Activated CD4-positive, CD25-positive, alpha-beta regulatory T cell treated with anti-CD3 and anti-CD28 coated beads, Interleukin-2, amount 50 U/mL, for 24 hours (primary cell): ENCODE data around the gene SLC39A11.
"Not testable (repeated sequence)": the region's sequence is repeated elsewhere in the genome, so short reads cannot be mapped to it uniquely, and the experiment has no call there.

Experiments
- ATAC-seq, 2 donors: fragments of 150-1000 bp; cut with Tn5 transposase; one replicate each; pipeline ENCODE4 v1.10.0; 2021; ENCODE audit warnings: mild to moderate bottlenecking in 1 of 2, moderate library complexity in 1 of 2

Gene SLC39A11

DNA sequence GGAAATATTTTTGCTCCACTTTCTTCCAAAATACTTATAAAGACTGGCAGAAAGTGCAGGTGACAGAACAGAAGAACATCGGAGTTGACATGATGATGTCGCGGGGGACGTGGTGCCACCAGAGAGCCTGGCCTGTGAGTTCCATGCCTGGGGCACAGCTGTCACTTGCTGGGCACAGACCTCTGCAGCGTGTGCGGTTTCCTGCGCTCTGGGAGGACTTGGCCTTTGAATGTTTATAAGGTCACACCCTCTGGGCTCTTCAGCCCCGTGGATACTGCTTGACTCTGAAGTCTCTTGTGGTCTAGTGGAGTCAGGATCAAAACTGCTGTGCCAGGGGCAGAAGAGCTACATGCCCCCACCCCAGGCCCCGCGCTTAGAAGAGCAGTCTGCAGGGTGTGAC lies 357.9 kb downstream of the SLC39A11 start:
- no peak for ATAC-seq

DNA sequence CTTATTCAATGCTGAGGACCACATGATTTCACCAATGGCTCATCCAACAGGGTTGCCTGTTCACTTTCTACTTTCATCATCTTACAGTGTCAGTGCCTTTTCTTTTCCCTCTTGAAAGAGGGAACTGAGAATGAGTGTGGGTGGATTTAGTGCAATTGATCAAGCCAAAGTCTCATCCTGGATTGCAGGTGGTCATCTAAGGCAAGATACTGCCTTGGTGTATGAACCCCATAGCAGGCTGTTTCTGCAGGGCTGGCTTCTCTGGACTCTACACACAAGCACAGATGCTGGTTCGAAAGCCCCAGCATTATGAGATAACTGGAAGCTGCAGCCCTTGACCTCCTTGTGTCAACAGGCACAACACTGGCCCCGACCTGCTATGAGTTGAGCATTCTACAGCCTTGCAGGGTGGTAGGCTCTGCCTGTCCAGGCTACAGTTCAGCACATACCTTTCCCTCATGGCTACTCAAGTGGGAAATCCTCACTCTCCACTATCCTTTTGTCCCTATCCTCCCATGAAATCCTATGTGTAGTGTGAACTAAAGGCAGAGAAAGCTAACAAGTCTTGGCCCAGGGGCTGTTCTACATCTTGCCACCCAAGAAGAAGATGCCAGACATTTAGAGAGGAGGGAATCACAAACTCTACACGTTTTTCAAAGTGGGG lies 358.7 kb downstream of the SLC39A11 start:
- no peak for ATAC-seq

DNA sequence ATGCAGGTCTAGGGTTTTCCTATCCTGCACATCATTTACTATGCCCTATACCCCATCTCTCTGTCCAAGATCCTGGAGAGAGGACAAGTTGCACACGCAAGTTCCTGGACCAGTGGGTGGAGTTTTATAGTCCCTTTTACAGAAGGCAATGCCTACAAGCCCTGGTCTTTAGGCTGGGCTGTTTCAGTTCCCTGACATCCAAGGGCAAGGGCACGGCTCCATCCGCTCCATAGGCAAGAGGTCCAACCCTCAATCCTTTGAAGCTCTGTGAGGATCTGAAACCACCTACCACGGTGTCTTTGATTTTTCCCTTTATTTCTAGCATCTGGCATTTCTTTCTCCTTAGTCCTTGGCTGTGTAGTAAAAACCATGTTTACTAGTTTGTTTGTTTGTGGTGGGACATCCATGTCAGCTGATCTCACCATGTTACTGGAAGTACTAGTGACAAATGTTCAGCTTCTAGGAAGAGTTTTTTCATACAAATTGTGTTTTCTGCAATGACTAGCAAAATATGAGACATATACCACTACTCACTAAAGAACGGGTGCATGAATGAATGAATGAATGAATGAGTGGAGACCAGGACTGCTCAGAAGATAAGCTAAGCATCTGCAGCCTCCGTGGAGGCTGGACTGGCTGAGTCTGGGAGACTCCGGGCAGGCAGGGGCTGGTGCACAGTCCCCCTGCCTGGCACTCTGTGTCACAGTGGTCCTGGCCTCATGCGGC lies 359.4 kb downstream of the SLC39A11 start:
- ATAC-seq: no peak

DNA sequence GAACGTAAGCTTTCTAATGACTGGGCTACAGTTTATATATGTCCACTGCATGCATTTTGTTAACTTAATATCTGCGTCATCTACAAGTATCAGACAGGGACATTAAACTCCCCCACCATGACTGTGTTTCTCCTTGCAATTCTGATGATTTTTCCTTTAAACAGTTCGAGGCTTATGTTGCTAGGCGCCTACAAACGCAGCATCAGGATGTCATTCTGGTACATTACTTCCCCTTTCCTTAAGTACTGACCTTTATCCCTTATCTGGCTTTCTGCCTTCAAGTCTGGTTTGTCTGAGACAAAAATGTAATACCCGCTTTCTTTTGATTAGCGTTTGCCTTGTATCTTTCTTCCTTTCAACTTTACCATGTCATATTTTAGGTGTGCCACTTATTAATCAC lies 362.4 kb downstream of the SLC39A11 start:
- no peak for ATAC-seq

DNA sequence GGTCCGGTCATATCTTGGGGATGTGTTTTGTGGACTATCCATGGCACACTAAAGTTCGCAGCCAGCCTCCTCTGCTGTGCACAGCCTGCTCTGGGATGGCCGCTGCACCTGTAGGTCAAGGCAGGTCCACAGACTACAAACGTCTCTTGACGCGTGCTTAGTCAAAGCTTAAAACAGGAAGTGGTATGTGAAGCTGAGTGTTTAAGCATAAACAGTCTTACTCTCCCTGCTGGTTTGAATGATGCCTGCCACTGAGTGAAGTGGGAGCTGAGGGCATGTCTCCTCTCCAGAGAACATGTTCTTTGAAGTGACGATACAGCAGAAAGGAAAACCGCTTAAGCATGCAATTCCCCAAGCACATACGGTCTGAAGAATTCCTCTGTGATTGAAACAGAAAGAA lies 365.6 kb downstream of the SLC39A11 start:
- peak; percentile 84 to 93 for ATAC-seq

DNA sequence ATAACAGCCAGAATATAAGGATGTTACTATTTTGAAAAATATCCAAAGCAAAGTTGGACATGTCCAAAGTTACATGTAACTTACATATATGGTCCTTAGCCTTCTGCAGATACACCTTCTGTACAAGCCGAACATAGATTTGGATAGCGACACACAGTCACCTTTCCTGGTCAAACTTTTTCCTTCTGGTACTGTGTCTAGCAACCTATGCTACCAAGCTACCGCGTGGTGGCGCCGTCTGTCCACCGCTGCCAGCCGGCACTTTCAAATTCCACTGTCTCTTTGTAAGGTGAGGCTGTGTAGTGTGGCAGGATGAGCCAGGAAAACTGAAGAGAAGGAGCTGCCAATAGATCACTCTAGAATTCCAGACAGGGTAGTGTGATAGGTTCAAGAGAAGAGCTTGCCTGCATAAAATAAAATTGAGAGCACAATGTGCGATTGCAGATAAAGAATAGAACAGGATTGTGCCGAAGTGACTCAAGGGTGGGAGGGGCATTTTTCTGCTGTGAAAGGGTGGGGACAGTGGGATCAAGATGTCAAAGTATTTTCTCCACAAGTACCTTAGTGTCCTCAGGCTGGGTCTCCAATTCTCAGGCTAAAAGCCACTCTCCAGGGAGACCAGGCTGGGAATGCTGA lies 366.9 kb downstream of the SLC39A11 start:
- peak; percentile 35 to 40 for ATAC-seq

DNA sequence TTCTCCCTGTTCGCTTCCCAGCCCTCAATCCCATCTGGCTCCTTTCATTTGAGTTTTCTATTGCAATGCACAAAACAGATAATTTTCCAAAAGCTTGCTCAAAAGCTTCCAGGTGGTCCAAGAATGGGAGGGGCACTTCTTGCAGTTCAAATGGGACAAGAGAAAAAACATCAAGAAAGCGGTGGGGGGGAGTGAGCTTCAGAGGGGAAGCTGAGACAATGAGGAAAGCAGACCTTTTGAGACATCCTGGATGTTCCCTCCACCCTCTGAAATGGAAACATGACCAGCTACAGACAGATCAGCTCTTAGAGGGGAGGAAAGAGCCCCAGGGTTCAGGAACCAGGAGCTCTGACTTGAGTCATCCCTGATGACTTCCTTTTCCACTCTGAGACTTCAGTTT lies 368.2 kb downstream of the SLC39A11 start:
- no peak for ATAC-seq

DNA sequence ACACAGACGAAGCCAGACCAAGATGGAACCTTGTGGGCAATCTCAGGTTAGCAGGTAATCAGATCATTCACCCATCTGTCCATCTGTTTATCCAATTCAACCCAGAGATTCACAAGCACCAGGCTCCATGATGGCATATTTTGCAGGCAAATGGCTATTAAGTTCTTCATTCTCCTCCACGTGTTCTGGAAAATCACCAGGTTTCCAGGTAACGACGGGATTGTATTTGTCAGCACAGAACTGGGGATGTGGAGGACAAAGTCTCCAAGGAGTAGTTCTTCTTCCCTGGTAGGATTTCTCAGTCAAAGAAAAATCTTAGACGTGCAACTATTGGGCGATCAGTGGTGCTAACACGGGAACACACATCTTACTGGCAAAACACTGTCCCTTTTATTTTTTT lies 368.8 kb downstream of the SLC39A11 start:
- no peak for ATAC-seq

DNA sequence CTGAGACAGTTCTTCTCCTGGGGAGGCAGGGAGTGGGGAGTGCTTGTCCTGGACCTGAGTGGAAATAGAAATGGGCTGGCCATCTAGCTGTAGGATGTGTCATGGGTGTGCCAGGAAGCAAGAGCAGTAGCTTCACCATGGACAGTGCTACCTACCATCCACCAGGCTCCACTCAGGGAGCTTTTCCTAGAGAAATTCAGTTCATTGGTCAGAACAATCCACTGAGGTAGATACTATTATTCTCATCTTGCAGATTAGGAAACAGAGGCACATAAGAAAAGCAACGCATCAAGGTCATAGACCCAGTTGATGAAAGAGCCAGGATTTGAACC lies 372.0 kb downstream of the SLC39A11 start:
- no peak for ATAC-seq

DNA sequence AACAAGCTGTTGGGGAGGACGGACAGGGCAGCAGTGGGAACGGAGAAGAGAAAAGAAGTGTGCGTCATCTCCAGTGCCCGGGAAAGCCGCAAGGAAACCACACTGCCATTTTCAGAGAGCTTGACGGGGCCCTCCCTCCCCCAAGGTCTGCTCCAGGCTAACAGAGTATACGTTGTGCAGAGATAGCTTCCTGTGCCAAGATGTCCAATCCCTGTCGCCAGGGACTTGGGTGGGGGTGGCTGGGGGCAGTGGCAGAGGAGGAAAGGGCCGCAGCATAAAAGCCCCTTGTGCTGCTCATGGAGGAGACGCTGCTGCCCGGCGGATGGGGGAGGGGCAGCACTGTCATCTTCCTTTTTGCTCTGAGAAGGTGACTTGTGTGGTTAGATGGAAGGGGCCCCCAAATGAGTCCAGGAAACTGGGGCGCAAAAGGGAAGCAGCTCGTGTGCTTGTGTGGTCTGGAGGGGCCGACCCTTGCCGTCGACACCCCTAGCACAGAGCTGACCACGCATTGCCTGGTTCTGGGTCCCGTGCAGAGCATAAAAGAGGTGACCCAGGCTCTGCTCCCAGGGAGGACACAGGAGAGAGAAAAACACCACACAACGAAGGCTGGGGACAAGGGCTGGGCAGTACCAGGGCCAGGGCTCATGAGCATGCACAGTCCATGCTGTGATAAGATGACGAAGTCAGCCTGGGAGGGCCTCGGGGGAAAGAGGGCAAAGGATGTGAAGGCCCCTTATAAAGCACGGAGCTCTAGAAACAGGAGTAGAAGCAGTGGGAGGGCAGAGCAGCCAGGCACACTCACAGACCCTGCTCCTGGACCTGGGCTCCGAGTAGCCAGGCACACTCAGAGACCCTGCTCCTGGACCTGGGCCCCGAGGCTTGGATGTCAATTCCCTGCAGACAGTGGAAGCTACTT lies 372.7 kb downstream of the SLC39A11 start:
- peak; percentile 57 to 76 for ATAC-seq

DNA sequence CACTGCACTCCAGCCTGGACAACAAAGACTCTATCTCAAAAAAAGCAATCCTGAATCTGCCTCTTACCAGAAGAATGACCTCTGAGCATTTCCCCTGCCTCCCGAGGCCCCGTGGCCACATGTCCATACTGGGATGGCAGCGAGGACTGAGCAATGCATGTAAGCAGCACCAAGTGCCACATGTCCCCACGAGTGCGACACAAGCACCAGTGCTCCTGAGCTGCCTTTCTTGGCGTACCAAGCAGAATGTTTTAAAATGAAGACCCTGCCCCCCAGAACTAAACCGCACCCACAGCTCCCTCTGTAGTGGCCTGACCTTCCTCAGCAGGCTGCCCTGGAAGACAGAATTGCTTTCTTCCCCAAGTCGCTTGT lies 373.3 kb downstream of the SLC39A11 start:
- ATAC-seq: no peak

DNA sequence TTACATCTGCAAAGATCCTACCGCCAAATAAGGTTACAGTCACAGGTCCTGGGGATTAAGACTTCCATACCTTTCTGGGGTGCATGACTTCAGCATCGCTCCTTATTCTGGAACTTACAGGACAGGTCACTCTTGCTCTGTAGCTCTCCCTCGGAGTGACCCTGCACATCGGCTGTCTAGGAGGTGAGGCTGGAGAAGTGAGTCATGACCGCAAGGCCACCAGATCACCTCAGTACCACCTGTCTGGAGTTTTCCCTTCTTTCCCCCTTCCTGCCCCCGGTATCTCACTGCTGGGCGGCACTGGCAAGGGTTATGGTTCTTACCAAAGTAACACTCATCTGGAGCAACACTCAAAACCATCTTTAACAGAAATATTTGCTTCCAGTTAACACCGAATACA lies 374.8 kb downstream of the SLC39A11 start:
- ATAC-seq: no peak

DNA sequence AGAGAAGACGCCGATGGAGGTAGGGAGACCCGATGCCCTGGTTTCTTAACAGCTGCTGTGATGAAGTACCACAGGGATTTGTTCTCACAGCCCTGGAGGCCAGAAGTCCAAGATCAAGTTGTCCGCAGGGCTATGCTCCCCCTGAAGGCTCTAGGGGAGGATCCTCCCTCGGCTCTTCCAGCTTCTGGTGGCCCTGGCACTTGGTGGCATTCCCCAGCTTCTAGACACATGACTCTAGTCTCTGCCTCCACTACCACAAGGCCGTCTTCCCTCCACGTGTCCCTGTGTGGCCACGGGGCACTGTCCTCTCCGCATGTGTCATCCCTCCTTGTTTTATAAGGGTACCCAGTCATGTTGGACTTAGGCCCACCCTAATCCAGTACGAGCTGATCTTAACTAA lies 375.2 kb downstream of the SLC39A11 start:
- no peak for ATAC-seq

DNA sequence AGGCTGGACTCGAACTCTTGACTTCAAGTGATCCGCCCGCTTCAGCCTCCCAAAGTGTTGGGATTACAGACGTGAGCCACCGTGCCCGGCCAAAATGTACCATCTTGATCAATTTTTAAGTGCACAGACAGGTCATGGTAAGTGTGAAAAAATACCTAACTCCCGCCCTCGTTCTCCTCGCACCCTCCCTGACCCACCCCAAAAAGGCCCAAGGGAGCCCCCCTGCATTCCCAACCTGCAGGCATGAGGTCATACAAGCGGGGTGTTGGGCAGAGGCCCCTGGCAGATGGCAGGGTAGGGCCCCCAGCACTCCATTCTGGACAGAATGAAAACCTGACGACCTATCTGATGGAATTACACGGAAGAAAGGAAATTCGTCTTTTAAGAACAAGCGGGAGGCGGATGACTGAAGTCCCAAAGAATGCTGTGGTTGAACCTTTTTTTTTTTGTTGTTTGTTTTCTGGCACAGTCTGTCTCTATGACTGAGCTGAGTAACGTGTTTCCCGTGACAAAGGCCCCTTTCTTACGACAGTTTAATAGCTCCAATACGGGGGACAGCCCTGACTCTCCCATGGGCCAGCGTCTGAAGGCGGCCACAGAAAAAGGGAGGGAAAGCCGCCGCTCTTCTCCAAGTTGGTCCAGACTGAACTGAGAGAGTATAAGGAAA lies 376.4 kb downstream of the SLC39A11 start:
- no peak for ATAC-seq

DNA sequence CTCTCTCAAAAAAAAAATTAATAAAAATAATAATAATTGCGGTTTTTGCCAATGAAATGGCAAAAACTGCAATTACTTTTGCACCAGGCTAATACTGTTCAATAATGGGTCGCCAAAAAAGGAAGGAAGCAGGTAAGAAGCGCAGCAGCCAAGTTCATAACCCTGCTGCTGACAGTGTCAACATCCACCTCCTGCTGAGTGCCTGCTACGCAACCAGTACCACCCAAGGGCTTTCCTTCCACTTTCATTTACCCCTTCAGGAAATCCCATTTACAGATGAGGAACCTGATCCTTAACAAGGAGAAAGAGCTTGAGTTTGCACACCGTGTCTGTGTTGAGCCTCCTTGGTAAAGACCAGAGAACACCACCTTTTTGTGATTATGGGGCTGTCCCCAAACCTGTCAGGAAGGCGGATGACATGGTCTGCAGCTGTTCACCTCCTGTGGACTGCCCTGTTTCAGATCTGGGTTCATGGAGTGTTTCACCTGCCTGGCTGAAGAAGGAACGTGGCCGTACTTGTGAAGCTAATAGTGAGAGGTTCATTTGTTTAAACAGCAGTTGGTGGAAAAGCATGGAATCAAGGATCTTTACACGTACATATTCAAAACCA lies 378.0 kb downstream of the SLC39A11 start:
- ATAC-seq: peak in 1 of 2 donors; percentile 13

DNA sequence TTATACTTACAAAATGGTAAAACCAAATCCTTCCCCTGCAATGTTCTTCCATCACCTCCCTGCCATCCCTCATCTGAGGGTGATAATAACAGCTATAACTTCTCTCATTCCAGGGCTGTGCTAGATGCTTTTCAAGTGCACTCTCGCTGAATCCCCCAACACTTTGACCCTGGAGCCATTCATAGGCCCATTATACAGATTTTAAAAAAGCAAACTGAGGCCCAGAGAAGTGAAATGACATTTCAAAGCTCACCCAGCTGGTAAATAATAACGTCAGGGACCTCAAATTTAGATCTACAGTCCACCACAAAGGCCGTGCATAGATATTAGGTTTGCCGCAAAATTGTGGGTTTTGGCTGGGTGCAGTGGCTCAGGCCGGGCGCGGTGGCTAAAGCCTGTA lies 378.8 kb downstream of the SLC39A11 start:
- ATAC-seq: no peak

DNA sequence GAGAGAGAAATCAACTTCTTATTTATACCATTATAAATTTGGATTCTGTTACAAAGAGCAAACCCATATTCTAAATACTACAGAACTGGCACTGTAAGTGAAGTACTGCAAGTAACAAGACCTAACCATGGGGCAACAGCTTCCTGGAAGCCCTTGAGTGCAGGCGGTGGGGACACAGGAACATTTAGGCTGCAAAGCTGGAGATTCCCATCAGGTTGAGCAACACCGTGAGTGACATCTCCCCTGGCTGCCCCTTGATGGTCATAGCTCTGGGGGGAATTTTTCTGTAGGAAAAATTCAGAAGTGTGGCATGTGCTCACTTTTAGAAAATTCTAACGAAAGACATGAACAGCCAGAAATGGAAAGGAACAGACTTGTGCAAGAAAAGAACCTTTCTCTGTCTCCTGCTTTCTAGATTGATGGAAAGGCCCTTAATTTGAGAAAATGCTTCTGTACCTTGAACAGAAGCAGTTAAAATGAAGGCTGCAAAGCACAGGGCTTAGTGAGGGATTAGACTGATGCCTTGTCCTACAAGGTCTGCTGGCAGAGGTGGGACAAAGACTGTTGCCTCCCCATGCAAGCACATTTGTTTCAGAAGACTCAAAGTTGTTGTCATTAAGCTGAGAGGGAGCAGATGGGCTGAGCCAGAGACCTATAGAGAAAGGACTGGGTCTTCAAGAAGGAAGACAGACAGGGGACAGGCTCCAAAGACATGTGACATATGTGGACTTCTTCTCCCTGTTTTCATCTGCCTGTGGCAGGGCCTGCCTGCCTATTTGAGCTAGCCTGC lies 380.8 kb downstream of the SLC39A11 start:
- no peak for ATAC-seq

DNA sequence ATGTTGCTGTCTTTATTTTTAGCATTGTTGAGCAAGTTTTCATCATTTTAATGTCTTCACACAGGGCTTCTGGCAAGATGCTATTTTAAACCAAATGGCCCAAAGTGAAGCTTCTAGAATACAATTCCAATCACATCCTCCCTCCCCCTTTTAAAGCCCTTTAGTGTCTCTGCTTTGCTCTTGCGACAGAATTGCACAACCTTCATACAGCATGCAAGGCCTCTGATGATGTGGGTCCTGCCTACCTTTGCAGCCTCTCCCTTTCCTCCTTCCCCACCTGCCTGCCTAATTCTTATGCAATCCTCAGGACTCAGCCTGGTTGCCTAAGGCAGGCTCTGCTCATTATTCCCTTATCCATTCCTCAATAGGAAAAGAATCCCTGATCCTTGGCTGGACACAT lies 381.7 kb downstream of the SLC39A11 start:
- no peak for ATAC-seq

DNA sequence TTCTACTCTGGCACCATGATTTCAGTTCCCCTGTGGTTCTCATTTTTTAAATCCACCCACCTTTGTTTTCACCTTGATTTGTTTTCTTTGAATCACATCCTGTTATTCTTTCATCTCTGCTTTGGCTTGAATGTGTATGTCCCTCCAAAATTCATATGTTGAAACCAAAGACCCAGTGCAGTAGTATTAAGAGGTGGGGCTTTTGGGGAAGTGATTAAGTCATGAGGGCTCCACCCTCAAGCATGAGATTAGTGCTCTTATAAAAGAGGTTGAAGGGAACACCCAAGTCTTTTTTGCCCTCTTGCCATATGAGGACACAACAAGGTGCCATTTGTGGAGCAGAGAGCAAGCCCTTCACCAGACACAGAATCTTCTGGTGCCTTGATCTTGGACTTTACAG lies 382.3 kb downstream of the SLC39A11 start:
- ATAC-seq: no peak

DNA sequence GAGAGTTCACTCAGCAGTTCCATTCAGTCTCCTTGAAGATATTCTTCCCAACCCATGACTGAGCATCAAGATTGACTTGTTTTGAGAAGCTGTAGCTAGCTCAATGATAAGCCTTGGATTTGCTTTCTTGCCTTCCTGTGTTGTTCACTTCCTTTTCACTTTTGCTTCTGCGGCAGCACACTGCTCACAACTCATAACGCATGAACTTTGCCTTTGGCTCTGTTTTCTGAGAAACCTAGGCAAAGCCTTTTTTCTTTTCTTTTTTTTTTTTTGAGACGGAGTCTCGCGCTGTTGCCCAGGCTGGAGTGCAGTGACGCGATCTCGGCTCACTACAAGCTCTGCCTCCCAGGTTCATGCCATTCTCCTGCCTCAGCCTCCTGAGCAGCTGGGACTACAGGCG lies 383.8 kb downstream of the SLC39A11 start:
- ATAC-seq: not testable (repeated sequence)

DNA sequence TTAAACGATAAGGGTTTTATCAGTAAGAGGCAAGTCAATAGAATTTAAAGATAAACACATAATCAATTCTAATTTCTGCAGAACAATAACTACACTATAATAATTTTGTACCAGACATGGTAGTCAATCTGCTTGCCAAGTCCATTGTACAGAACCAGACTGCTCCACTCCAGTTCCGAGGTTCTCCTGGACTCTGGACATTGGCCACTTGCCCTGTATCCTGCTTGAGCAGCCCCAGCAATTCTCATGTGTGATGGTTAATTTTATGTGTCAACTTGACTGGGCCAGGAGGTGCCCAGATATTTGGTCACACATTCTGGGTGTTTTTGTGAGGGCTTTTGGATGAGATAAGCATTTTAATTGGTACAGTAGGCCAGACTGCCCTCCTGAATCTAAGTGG lies 384.6 kb downstream of the SLC39A11 start:
- no peak for ATAC-seq
